Vagina (tissue), 2 donors: ENCODE results near the gene IRX4.
"Not testable (repeated sequence)": the region's sequence is repeated elsewhere in the genome, so short reads cannot be mapped to it uniquely, and the experiment has no call there.

ENCODE experiments used
- CTCF ChIP-seq, 3 experiments: fragments of 450-650 bp in 2 of 3; fragments of 200-600 bp in 1 of 3; sonication (generic) in 1 of 3; IDR thresholded peaks; one replicate each; pipeline ENCODE4 v1.5.1; 2017 to 2019; ENCODE audit warnings: antibody characterized with exemption in 3 of 3, mild to moderate bottlenecking in 2 of 3, moderate library complexity in 2 of 3
- POLR2A ChIP-seq, 2 donors: fragments of 450-650 bp; IDR thresholded peaks; one replicate each; pipeline ENCODE4 v1.6.1; 2017; ENCODE audit warnings: antibody characterized with exemption in 2 of 2, mild to moderate bottlenecking in 2 of 2, moderate library complexity in 2 of 2
- POLR2AphosphoS5 ChIP-seq, 2 donors: sonication (generic); formaldehyde crosslinking; IDR thresholded peaks; one replicate each; pipeline ENCODE4 v1.9.0; 2017; ENCODE audit warnings: antibody characterized with exemption in 2 of 2, mild to moderate bottlenecking in 2 of 2, low read depth in 1 of 2; ENCODE audit not compliant: insufficient read depth in 1 of 2

- not testable (repeated sequence) for TF ChIP-seq POLR2A (IDR thresholded peaks at IDR 0.05); CTCF (IDR thresholded peaks at IDR 0.05); POLR2AphosphoS5 (IDR thresholded peaks at IDR 0.05; ENCODE audit: insufficient read depth in 1 of 2, low read depth in 1 of 2)
Observed at GRCh38 chr5:1870435-1871272, 12.1 kb downstream of the IRX4 start.
